GM18526 (cell line): ENCODE data around the gene ACCS.

Experiments
- POLR2A ChIP-seq: IDR thresholded peaks from 3 replicates; pipeline ENCODE4 v1.6.1; 2011; ENCODE audit not compliant: insufficient read length; ENCODE audit errors: extremely low read depth

Gene ACCS

GRCh38 chr11:44067266-44067665 lies 1.2 kb downstream of the ACCS start:
- no peak for TF ChIP-seq POLR2A

- no peak for TF ChIP-seq POLR2A
These were observed 2.1 kb downstream of the ACCS start for GRCh38 chr11:44068180-44068579.

GRCh38 chr11:44071157-44071556 lies 5.1 kb downstream of the ACCS start:
- no peak for TF ChIP-seq POLR2A

- TF ChIP-seq POLR2A: no peak
These were observed 6.9 kb downstream of the ACCS start for GRCh38 chr11:44072757-44073658.

GRCh38 chr11:44078794-44079193 lies 12.7 kb downstream of the ACCS start:
- no peak for TF ChIP-seq POLR2A

- TF ChIP-seq POLR2A: no peak
These were observed 13.3 kb downstream of the ACCS start for GRCh38 chr11:44079376-44079775.

- no peak for TF ChIP-seq POLR2A
These were observed 14.9 kb downstream of the ACCS start for GRCh38 chr11:44080951-44081350.

- TF ChIP-seq POLR2A: no peak
These were observed 16.6 kb downstream of the ACCS start for GRCh38 chr11:44082645-44083044.

GRCh38 chr11:44083433-44083832 lies 17.4 kb downstream of the ACCS start:
- no peak for TF ChIP-seq POLR2A

- TF ChIP-seq POLR2A: no peak
These were observed 17.8 kb downstream of the ACCS start for GRCh38 chr11:44083906-44084305.

GRCh38 chr11:44085330-44085729 lies 19.3 kb downstream of the ACCS start:
- TF ChIP-seq POLR2A: no peak

GRCh38 chr11:44088377-44088776 lies 22.3 kb downstream of the ACCS start:
- no peak for TF ChIP-seq POLR2A

- no peak for TF ChIP-seq POLR2A
These were observed 22.8 kb downstream of the ACCS start for GRCh38 chr11:44088871-44089270.

- TF ChIP-seq POLR2A: no peak
These were observed 24.5 kb downstream of the ACCS start for GRCh38 chr11:44090539-44090938.

GRCh38 chr11:44094260-44094868 lies 28.3 kb downstream of the ACCS start:
- TF ChIP-seq POLR2A: no peak
